Skeletal muscle satellite cell (primary cell): ENCODE data around the gene PARD6B.
"Not testable (repeated sequence)": the region's sequence is repeated elsewhere in the genome, so short reads cannot be mapped to it uniquely, and the experiment has no call there.

Experiments
- H3K27me3 ChIP-seq: 2 replicates; pipeline ENCODE4 v1.7.0; 2013; ENCODE audit warnings: low read length; ENCODE audit not compliant: control insufficient read depth, insufficient read depth
- H3K36me3 ChIP-seq: 2 replicates; pipeline ENCODE4 v1.7.0; 2013; ENCODE audit warnings: mild to moderate bottlenecking, control low read depth, low read length; ENCODE audit not compliant: insufficient read depth
- H3K4me1 ChIP-seq: 2 replicates; pipeline ENCODE4 v1.7.0; 2013; ENCODE audit warnings: low read length; ENCODE audit not compliant: control insufficient read depth, insufficient read depth
- H3K4me2 ChIP-seq: 2 replicates; pipeline ENCODE4 v1.7.0; 2013; ENCODE audit warnings: mild to moderate bottlenecking, low read length
- H3K4me3 ChIP-seq: 2 replicates; pipeline ENCODE4 v1.7.0; 2013; ENCODE audit warnings: low read length
- H3K9ac ChIP-seq: 2 replicates; pipeline ENCODE4 v1.7.0; 2013; ENCODE audit warnings: mild to moderate bottlenecking, low read depth, low read length, moderate library complexity
- H3K9me3 ChIP-seq: replicated peaks from 2 replicates; pipeline ENCODE4 v1.7.0; 2013; ENCODE audit warnings: mild to moderate bottlenecking, control low read depth, low read length

Gene PARD6B

GRCh38 chr20:50708845-50709635 is 22.3 kb upstream of the PARD6B start:
- no peak overlapping the region for H3K9ac ChIP-seq
- peaks cover 20% of the 10 kb centered on the region for H3K27me3 ChIP-seq
- H3K36me3 ChIP-seq = no peaks in the 10 kb centered on the region
- H3K4me2 ChIP-seq = no peak overlapping the region
- H3K4me3 ChIP-seq = no peak overlapping the region
- H3K4me1 ChIP-seq = peaks cover 9% of the 10 kb centered on the region
- no peaks in the 10 kb centered on the region for H3K9me3 ChIP-seq

DNA sequence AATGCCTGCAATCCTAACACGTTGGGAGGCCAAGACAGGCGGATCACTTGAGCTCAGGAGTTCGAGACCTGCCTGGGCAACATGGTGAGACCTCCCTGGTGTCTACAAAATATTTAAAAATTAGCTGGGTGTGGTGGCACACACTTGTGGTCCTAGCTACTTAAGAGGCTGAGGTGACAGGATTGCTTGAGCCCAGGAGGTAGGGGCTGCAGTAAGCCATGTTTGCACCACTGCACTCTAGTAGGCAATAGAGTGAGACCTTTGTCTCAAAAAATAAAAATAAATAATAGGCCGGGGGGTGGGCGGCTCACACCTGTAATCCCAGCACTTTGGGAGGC is 21.8 kb upstream of the PARD6B start:
- Histone ChIP-seq H3K36me3 (no peaks in the 10 kb centered on the region), H3K4me1 (peaks cover 9% of the 10 kb centered on the region), H3K27me3 (peaks cover 20% of the 10 kb centered on the region), H3K9me3 (no peaks in the 10 kb centered on the region), H3K9ac (no peak overlapping the region), H3K4me3 (no peak overlapping the region), H3K4me2 (no peak overlapping the region)

DNA sequence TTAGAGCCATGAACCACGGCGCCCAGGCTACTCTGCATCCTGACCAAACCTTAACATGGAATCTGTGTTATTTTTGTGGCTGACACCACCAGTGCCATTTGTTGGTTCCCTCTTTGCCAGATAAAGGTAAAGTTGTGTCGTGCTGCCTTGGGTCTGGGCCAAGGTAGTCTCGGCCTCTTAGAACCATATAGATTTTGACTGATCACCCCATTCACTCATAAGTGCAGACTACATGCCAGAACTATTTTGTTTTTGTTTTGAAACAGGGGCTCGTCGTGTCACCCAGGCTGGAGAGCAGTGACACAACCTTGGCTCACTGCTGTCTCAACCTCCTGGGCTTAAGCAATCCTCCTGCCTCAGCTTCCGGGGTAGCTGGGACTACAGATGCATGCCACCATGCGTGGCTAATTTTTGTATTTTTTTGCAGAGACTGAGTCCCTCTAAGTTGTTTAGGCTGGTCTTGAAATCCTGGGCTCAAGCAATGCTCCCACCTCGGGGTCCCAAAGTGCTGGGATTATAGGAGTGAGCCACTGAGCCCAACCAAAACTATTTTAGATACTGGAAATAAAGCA is 20.8 kb upstream of the PARD6B start:
- Histone ChIP-seq H3K9me3 (no peaks in the 10 kb centered on the region), H3K27me3 (peaks cover 18% of the 10 kb centered on the region), H3K4me3 (no peak overlapping the region), H3K4me1 (peaks cover 9% of the 10 kb centered on the region), H3K4me2 (peak overlapping the region; percentile 20), H3K36me3 (no peaks in the 10 kb centered on the region), H3K9ac (no peak overlapping the region)

GRCh38 chr20:50711113-50711825 is 20.1 kb upstream of the PARD6B start:
- H3K27me3 ChIP-seq = peaks cover 21% of the 10 kb centered on the region
- H3K9ac ChIP-seq = no peak overlapping the region
- peaks cover 9% of the 10 kb centered on the region for H3K4me1 ChIP-seq
- no peak overlapping the region for H3K4me2 ChIP-seq
- no peak overlapping the region for H3K4me3 ChIP-seq
- no peaks in the 10 kb centered on the region for H3K36me3 ChIP-seq
- H3K9me3 ChIP-seq = no peaks in the 10 kb centered on the region

- no peak overlapping the region for H3K9ac ChIP-seq
- peaks cover 15% of the 10 kb centered on the region for H3K27me3 ChIP-seq
- H3K9me3 ChIP-seq = no peaks in the 10 kb centered on the region
- H3K4me3 ChIP-seq = no peak overlapping the region
- peaks cover 9% of the 10 kb centered on the region for H3K4me1 ChIP-seq
- H3K4me2 ChIP-seq = no peak overlapping the region
- H3K36me3 ChIP-seq = no peaks in the 10 kb centered on the region
Measured at GRCh38 chr20:50712771-50713656, 18.4 kb upstream of the PARD6B start.

DNA sequence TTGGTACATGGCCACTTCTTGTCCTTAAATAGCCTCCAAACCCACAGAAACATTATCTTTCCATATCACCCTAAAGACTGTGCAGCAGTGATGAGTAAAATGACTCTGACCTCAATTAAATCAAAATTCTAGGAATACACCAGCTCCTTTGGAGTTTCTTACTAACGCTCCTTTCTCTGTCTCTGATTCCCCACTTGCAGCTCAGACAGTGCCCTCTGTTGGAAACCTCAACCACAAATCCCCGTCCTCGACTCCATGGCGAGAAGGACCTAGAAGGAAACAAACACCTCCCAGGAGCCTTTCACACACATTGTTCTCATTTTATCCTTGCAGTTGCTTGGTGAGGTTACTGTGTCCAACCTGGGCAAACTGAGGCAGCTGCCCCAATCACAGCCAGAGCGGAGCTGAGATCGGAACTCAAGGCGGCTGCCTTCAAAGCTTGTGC is 17.7 kb upstream of the PARD6B start:
- no peak overlapping the region for H3K9ac ChIP-seq
- H3K9me3 ChIP-seq = no peaks in the 10 kb centered on the region
- no peak overlapping the region for H3K4me3 ChIP-seq
- no peak overlapping the region for H3K4me2 ChIP-seq
- H3K4me1 ChIP-seq = peaks cover 9% of the 10 kb centered on the region
- peaks cover 15% of the 10 kb centered on the region for H3K27me3 ChIP-seq
- H3K36me3 ChIP-seq = no peaks in the 10 kb centered on the region

- not testable (repeated sequence) for H3K4me1 ChIP-seq, H3K36me3 ChIP-seq, H3K9me3 ChIP-seq, H3K4me2 ChIP-seq, H3K4me3 ChIP-seq, H3K9ac ChIP-seq
- H3K27me3 ChIP-seq = peaks cover 15% of the 10 kb centered on the region
Measured at GRCh38 chr20:50714426-50714825, 17.0 kb upstream of the PARD6B start.

- Histone ChIP-seq H3K4me3 (no peak overlapping the region), H3K36me3 (no peaks in the 10 kb centered on the region), H3K9ac (no peak overlapping the region), H3K27me3 (peaks cover 15% of the 10 kb centered on the region), H3K9me3 (no peaks in the 10 kb centered on the region), H3K4me2 (no peak overlapping the region), H3K4me1 (peaks cover 3% of the 10 kb centered on the region)
Measured at GRCh38 chr20:50715694-50716093, 15.7 kb upstream of the PARD6B start.

DNA sequence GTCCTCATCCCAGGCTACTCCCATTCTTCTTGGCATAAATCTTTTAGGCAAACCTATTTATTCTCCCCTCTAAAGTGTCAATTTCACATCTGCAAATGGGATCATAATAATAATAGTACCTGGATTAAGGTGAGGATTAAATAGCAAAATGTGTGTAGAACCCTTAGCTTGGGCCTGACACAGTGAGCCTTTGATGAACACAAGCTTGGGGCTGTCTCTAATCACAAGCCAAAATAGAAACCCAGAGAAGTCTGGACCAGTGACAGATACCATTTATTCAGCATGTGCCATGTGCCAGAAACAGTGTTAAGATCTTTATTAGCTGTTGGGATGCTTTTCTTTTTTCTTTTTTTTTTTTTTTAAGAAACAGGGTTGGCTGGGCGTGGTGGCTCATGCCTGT is 14.9 kb upstream of the PARD6B start:
- no peaks in the 10 kb centered on the region for H3K9me3 ChIP-seq
- peaks cover 15% of the 10 kb centered on the region for H3K27me3 ChIP-seq
- H3K4me3 ChIP-seq = no peak overlapping the region
- no peaks in the 10 kb centered on the region for H3K4me1 ChIP-seq
- no peaks in the 10 kb centered on the region for H3K36me3 ChIP-seq
- H3K4me2 ChIP-seq = no peak overlapping the region
- no peak overlapping the region for H3K9ac ChIP-seq

DNA sequence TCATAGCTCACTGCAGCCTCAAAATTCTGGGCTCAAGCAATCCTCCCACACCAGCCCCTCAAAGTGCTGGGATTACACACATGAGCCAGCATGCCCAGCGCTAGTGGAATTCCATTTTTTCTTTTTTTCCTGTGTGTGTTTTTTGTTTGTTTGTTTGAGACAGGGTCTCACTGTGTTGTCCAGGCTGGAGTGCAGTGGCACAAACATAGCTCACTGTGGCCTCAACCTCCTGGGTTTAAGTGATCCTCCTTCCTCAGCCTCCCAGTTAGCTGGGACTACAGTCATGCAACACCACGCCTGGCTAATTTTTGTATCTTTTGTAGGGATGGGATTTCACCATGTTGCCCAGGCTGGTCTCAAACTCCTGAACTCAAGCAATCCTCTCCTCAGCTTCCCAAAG is 14.1 kb upstream of the PARD6B start:
- Histone ChIP-seq H3K27me3 (peaks cover 12% of the 10 kb centered on the region), H3K36me3 (no peaks in the 10 kb centered on the region), H3K9ac (no peak overlapping the region), H3K9me3 (no peaks in the 10 kb centered on the region), H3K4me2 (no peak overlapping the region), H3K4me3 (no peak overlapping the region), H3K4me1 (peaks cover 6% of the 10 kb centered on the region)
